Left cardiac atrium (tissue), 4 donors: ENCODE measurements around the gene NUDT8. TPM values are rescaled to one million over a fixed set of nuclear protein-coding genes. Genes with fewer than 3 reads are reported as not detected.
"Not testable (repeated sequence)": the region's sequence is repeated elsewhere in the genome, so short reads cannot be mapped to it uniquely, and the experiment has no call there.

Experiments
- ATAC-seq, 2 donors: fragments of 200-7000 bp; cut with Tn5 transposase; one replicate each; pipeline ENCODE4 v1.9.1; 2020; ENCODE audit warnings: mild to moderate bottlenecking in 2 of 2, moderate library complexity in 2 of 2
- DNase-seq: peaks from one replicate; pipeline ENCODE4 v3.0.0-alpha.2; 2020
- intact Hi-C, 2 donors: fragments of 100-400 bp; cut with DNase I; formaldehyde crosslinking; loops; one replicate each; pipeline versions ENCODE4 v1.14.1 to v1.15.1; 2022 to 2023
- total RNA-seq, 2 donors: library from RNA; stranded (reverse); fragmentation: NEBNext Ultra II Directional; extraction: Animal tissue kit (Norgen Biotek cat#: 25700); gene quantifications; one replicate each; pipeline ENCODE4 v1.2.1, GENCODE V29; 2021
- donor health status: DM: no; HTN: yes; CAD: no.
- donor health status: DM: no; HTN: yes; CAD: no; lungs with severe emphysema.
- donor health status: DM: yes; HTN: yes; CAD: no.
- donor health status: Dilated cardiomyopathy.

NUDT8 gene
- total RNA-seq, 2 donors from 2014 or later: 60.1 to 61.7 TPM

- DNase-seq: peak; percentile 15
Measured at GRCh38 chr11:67632982-67633755, 3.4 kb upstream of the NUDT8 start.

GRCh38 chr11:67632175-67632981 is 2.6 kb upstream of the NUDT8 start:
- ATAC-seq: no peak
- intact Hi-C loops: no loop called here
- DNase-seq: peak; percentile 27

More at GRCh38 chr11:67632982-67633755, 3.4 kb upstream of the NUDT8 start:
- no peak for ATAC-seq
- intact Hi-C loops: no loop called here

GRCh38 chr11:67631853-67632174 is 2.1 kb upstream of the NUDT8 start:
- no peak for DNase-seq
- ATAC-seq: no peak
- intact Hi-C loops: no loop called here

DNA sequence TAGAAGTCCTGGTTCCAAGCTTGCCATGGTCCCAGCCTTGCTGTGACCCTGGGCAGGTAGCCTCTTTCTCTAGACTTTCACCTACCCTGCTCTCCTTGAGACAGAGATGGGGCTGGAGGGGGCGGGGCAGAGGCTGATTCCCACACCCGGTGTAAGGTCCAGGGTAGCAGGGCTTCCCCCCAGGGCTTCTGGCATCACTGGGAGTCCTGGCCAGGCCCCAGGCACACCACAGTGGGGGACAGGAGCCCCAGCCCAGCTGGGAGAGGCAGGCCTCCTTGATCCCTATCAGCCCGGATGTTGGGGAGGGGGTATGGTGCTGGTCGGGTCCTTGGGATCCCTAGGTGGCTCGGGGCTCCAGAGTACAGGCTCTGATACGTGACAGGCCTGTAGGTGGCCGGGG is 1.7 kb upstream of the NUDT8 start:
- no peak for ATAC-seq
- intact Hi-C loops: no loop called here
- peak; percentile 27 for DNase-seq

- no peak for DNase-seq
- intact Hi-C loops: no loop called here
- no peak for ATAC-seq
Measured at GRCh38 chr11:67630943-67631331, 1.2 kb upstream of the NUDT8 start.

- intact Hi-C loops: no loop called here
Measured at GRCh38 chr11:67630228-67630942, 648 bp upstream of the NUDT8 start.

DNA sequence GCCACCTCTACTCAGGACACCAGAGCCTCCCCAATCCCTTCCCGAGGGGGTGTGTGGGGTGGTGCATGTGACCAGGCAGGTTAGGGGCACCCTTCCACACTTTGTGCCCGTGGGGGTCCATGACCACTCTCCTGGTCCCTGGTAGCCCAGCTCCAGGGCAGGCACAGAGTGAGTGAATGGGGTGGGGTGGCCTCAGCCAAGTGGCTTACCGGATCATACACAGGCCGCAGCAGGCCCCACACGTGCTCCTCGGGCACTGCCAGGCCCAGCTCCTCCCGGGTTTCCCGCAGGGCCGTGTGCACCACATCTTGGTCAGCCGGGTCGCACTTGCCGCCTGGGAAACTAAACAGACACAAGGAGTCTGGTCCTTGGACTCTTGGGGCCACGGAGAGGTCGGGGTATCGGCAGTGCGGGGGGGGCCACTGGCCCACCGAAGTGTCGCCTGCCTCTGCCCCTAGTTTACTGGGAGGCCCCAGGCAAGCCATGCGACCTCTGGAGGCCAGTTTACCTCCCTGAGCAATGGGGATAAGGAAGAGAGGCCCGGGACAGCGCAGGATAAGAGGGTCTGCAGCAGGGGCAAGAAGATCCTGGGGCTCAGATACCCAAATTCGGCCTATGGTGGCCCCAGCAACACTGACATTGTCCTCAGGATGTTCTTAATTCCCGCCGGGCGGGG is 889 bp downstream of the NUDT8 start:
- intact Hi-C loops: no loop called here
- ATAC-seq: no peak
- peak; percentile 40 for DNase-seq

More at GRCh38 chr11:67630228-67630942, 648 bp upstream of the NUDT8 start:
- ATAC-seq: peak; percentile 91 to 93
- DNase-seq: peak; percentile 100

GRCh38 chr11:67627812-67628624 is 1.7 kb downstream of the NUDT8 start:
- DNase-seq: peak; percentile 20
- intact Hi-C loops: no loop called here
- no peak for ATAC-seq

- DNase-seq: peak; percentile 12
- intact Hi-C loops: no loop called here
Measured at GRCh38 chr11:67627441-67627811, 2.3 kb downstream of the NUDT8 start.

DNA sequence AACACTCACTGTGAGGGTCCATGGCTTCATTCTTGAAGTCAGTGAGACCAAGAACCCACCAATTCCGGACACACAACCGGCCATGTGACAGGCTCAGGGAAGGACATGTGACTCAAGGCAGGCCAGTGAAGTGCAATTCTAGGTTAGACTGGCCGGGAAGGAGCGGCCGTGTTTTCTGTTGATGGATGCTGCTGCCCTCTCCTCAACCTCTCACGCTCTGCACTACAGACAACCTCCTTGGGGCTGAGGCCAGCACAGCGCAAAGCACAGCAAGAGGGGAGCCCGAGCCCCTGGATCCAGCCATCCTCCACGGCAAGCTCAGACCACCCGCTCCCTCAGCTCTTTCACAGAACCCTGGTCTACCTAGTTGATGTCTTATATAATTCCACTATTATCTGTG is 2.8 kb downstream of the NUDT8 start:
- intact Hi-C loops: no loop called here
- peak; percentile 15 for DNase-seq
- ATAC-seq: no peak

More at GRCh38 chr11:67627441-67627811, 2.3 kb downstream of the NUDT8 start:
- no peak for ATAC-seq

GRCh38 chr11:67626131-67626833 is 3.5 kb downstream of the NUDT8 start:
- ATAC-seq, DNase-seq, intact Hi-C loops: not testable (repeated sequence)

DNA sequence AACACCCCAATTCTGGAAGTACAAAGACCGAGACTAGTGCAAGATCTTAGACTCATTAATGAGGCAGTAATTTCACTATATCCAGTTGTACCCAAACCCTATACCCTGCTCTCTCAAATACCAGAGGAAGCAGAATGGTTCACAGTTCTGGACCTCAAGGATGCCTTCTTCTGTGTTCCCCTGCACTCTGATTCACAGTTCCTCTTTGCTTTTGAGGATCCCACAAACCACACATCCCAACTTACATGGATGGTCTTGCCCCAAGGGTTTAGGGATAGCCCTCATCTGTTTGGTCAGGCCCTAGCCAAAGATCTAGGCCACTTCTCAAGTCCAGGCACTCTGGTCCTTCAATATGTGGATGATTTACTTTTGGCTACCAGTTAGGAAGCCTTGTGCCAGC is 5.9 kb downstream of the NUDT8 start:
- DNase-seq, ATAC-seq, intact Hi-C loops: not testable (repeated sequence)

DNA sequence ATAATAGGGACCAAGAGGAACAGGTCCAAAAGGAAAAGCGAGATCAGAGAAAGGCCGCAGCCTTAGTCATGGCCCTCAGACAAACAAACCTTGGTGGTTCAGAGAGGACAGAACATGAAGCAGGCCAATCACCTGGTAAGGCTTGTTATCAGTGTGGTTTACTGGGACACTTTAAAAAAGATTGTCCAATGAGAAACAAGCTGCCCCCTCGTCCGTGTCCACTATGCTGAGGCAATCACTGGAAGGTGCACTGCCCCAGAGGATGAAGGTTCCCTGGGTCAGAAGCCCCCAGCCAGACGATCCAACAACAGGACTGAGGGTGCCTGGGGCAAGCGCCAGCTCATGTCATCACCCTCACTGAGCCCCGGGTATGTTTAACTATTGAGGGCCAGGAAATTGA is 6.8 kb downstream of the NUDT8 start:
- intact Hi-C loops, ATAC-seq, DNase-seq: not testable (repeated sequence)

GRCh38 chr11:67621928-67622327 is 7.8 kb downstream of the NUDT8 start:
- intact Hi-C loops, DNase-seq, ATAC-seq: not testable (repeated sequence)

DNA sequence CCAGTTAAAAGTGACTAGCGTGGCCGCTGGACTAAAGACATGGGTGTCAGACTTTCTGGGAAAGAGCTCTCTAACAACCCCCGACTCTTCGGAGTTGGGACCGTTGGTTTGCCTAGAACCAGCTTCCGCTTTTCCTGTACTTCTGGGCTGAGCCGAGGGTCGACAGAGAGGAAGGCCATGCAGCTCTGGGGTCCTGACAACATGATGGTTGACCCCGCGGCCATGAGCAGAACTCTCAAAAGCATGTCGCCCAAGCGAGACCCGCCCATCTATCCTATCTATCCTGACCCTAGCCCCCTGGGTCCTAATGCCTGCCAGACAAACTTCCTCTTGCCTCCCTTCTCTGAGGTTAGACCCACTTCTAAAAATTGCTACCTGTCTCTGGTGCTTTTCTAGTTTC is 9.1 kb downstream of the NUDT8 start:
- DNase-seq, intact Hi-C loops: not testable (repeated sequence)

DNA sequence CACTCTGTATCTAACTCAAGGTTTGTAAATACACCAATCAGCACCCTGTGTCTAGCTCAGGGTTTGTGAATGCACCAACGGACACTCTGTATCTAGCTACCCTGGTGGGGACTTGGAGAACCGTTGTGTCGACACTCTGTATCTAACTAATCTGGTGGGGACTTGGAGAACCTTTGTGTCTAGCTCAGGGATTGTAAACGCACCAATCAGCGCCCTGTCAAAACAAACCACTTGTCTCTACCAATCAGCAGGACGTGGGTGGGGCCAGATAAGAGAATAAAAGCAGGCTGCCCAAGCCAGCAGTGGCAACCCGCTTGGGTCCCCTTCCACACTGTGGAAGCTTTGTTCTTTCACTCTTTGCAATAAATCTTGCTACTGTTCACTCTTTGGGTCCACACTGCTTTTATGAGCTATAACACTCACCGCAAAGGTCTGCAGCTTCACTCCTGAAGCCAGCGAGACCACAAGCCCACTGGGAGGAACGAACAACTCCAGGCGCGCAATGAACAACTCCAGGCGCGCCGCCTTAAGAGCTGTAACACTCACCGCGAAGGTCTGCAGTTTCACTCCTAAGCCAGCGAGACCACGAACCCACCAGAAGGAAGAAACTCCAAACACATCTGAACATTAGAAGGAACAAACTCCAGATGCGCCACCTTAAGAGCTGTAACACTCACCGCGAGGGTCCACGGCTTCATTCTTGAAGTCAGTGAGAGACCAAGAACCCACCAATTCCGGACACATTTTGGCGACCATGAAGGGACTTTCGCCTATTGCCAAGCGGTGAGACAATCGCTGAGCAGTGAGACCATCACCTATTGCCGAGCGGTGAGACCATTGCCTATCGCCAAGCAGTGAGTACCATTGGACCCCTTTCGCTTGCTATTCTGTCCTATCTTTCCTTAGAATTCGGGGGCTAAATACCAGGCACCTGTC is 9.8 kb downstream of the NUDT8 start:
- DNase-seq, ATAC-seq, intact Hi-C loops: not testable (repeated sequence)

More for the DNA sequence above, 9.1 kb downstream of the NUDT8 start:
- ATAC-seq: not testable (repeated sequence)
